Large intestine (tissue), 12 donors: ENCODE data around the gene CLIC3. TPM values are rescaled to one million over a fixed set of nuclear protein-coding genes. Genes with fewer than 3 reads are reported as not detected.

ENCODE experiments used
- DNase-seq, 2 donors: peaks; one replicate each; pipeline versions ENCODE4 v3.0.0 to v3.0.0-alpha.2; 2013
- H3K27ac ChIP-seq: one replicate; pipeline ENCODE4 v1.5.1; 2013; ENCODE audit warnings: low read length
- H3K27me3 ChIP-seq: 2 replicates; pipeline ENCODE4 v1.6.1; 2013; ENCODE audit warnings: low read length; ENCODE audit not compliant: control insufficient read depth, insufficient read depth
- H3K36me3 ChIP-seq: 2 replicates; pipeline ENCODE4 v1.6.1; 2013; ENCODE audit warnings: low read length; ENCODE audit not compliant: control insufficient read depth, insufficient read depth
- H3K4me1 ChIP-seq: one replicate; pipeline ENCODE4 v1.6.1; 2013; ENCODE audit warnings: low read length; ENCODE audit not compliant: control insufficient read depth, insufficient read depth
- H3K4me3 ChIP-seq: one replicate; pipeline ENCODE4 v1.5.1; 2013; ENCODE audit warnings: low read length
- H3K9me3 ChIP-seq: one replicate; pipeline ENCODE4 v1.6.1; 2013; ENCODE audit warnings: mild to moderate bottlenecking, low read depth, low read length, moderate library complexity; ENCODE audit not compliant: control insufficient read depth
- WGBS: methylation state at CpG from one replicate; pipeline ENCODE4 v1.1.5; 2013; ENCODE audit warnings: low lambda C conversion rate; ENCODE audit not compliant: insufficient coverage; 5-methylcytosine and 5-hydroxymethylcytosine counted together
- long read RNA-seq, 11 donors: transcript quantifications; one replicate each; lab custom pipeline, GENCODE V29; 2026
- polyA plus RNA-seq: library from polyadenylated mRNA; unstranded; fragments of 120-200 nt; gene quantifications from one replicate; pipeline ENCODE4 v1.2.1, GENCODE V29; 2013

Gene CLIC3
- 3.6 TPM for polyA plus RNA-seq
- long read RNA-seq, donor 1, result 0 reads
- long read RNA-seq, donor 2, partial matches to known transcripts, result 0 of 3 reads
- long read RNA-seq, donor 2, other reads (novel, unspliced or antisense), result 0 of 3 reads
- long read RNA-seq, donor 3, result 0 reads
- long read RNA-seq, donor 4, result 0 reads
- long read RNA-seq, donor 5, partial matches to known transcripts, result 0 of 3 reads
- long read RNA-seq, donor 5, other reads (novel, unspliced or antisense), result 0 of 3 reads
- long read RNA-seq, donor 6, transcript CLIC3-203 (6 exons, 1,017 nt), result major isoform, 7 of 7 reads
- long read RNA-seq, donor 6, partial matches to known transcripts, result 0 of 7 reads
- long read RNA-seq, donor 6, other reads (novel, unspliced or antisense), result 0 of 7 reads
- long read RNA-seq, donor 7, partial matches to known transcripts, result 0 of 3 reads
- long read RNA-seq, donor 7, other reads (novel, unspliced or antisense), result 0 of 3 reads
- long read RNA-seq, donor 8, result 0 reads
- long read RNA-seq, donor 9, result 0 reads
- long read RNA-seq, donor 10, partial matches to known transcripts, result 0 of 1 reads
- long read RNA-seq, donor 10, other reads (novel, unspliced or antisense), result 0 of 1 reads
- long read RNA-seq, donor 11, partial matches to known transcripts, result 0 of 2 reads
- long read RNA-seq, donor 11, other reads (novel, unspliced or antisense), result 0 of 2 reads

DNA sequence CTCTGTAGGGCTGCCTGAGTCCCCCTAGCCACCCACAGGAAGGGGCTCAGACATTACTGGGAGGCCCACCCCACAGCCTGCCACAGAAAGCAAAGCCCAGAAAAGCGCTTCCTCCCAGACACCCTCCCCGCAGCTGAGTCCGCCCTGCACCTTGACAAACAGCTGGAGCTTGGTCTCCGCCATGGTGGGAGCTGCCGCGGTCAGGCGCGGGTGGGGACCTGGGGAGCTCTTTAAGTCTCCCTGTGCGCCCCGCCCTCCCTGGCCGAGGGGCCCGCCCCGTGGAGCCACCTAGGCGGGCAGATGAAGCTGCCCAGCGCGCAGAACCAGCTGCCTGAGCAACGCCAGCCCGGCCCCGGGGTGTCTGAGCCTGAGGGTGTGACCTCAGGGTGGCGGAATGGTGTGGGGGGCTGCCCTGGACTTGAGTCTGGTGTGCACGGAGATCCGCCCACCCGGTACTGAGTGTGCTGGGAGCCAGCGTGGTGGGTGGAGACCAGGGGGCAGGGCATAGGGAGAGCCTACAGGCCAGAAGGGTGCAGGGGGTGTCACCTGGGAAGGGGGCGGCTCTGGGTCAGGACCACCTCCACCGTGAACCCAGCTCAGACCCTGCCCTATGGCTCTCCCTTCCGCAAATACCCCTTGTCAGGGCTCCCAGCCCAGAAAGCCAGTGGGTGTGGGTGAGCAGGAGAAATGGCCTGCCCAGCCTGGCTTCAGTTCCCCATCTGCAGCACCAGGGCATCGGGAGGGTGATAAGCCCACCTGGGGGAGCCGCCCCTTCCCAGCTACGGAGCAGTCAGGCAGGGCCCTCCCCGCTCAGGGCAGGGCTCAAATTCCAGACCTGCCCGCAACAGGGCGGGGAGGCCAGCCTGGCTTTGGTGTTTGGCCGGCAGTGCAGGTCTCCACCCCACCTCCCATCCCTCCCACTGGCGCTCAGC, at the start of gene CLIC3:
TSS of gene CLIC3 (minus strand) at position 208 of the 932 bp plus-strand sequence. CDS start at position 183, 25 bp downstream.
- peak in 1 of 2 donors; percentile 50 for DNase-seq
- peak within 1 kb of the TSS; percentile 7 for H3K4me3 ChIP-seq
- peaks cover 6% of the 10 kb centered on the region for H3K36me3 ChIP-seq
- H3K27me3 ChIP-seq, result peaks cover 44% of the 10 kb centered on the region
- peaks cover 36% of the 10 kb centered on the region for H3K4me1 ChIP-seq
- H3K9me3 ChIP-seq, result peaks cover 13% of the 10 kb centered on the region
- no CpG with 5 or more reads among the region's 35 CpGs for WGBS
- H3K27ac ChIP-seq, result no peak within 1 kb of the TSS

DNA sequence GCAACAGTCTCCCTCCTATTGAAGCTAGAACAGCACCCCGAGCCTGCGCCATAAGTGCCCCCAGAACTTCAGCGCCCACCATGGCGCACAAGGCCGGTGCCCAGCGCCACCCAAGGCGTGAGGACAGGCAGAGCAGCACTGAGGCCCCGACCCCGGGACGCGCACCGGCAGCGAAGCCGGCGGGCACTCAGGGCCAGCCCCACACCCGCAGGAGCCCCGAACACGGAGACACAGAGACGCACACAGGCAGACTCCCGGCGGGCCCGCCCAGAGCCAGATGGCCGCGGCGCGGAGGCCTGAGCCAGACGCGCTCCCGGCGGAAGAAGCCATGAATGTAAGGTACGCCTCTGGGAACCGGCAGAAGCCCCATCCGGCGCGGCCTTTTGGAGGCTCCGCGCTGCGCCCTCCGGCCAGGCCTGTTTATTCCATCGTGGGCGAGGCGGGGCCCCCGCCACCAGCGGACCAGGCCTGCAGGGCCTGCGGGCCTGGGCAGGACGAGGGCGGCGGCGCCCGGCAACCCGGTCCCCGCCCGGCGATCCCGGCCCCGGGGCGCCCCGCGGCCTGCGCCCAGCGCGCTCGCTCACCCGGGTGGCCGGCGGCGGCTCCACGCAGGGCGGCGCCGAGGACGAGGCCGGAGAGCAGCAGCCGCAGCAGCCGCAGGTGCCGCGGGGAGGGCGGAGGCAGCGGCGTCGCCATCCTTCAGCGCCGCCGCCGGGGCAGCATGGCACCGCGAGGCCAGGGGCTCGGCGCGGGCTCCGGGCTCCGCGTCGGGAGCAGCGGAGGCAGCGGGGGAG, 49.1 kb upstream of the CLIC3 start:
- no peaks in the 10 kb centered on the region for H3K36me3 ChIP-seq
- no peak overlapping the region for H3K27ac ChIP-seq
- H3K4me1 ChIP-seq, result peaks cover 23% of the 10 kb centered on the region
- no CpG with 5 or more reads among the region's 96 CpGs for WGBS
- DNase-seq, result peak in 1 of 2 donors; percentile 50
- H3K4me3 ChIP-seq, result peak overlapping the region; percentile 28
- H3K27me3 ChIP-seq, result peaks cover 68% of the 10 kb centered on the region
- peaks cover 10% of the 10 kb centered on the region for H3K9me3 ChIP-seq

DNA sequence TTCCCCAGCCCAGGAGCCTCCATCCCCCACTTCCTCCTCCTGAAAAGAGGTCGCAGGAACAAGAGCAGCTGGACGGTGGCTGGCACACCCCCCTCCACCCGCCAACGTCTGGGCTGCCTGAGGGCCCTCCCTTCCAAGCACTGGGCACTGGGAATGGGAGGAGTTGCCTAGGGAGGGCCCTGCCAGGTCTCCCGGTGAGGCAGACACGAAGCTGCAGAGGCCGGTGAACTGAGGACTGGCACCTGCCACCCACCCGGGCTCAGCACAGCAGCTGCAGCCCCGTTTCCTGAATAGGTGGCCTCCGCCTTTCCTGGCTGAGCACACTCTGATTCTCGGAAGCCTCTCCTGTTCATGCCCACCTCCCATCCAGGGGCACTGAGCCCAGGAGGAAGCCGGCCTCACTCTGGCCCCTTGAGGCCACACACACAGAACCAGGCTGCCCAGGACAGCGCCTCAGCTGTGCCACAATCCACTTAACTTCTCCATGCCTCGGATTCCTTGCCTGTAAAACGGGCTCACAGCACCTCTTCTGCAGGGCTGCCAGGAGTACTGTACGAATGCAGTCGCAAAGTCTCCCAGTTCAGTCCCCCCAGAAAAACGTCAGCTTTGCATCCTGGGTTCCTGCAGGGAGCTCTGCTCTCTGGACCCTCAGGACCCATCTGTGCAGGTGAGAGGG, 48.3 kb upstream of the CLIC3 start:
- Histone ChIP-seq H3K27me3 (peaks cover 59% of the 10 kb centered on the region), H3K9me3 (peaks cover 12% of the 10 kb centered on the region), H3K4me1 (peaks cover 23% of the 10 kb centered on the region), H3K4me3 (peak overlapping the region; percentile 28), H3K27ac (no peak overlapping the region), H3K36me3 (no peaks in the 10 kb centered on the region)
- no CpG with 5 or more reads among the region's 18 CpGs for WGBS
- no peak for DNase-seq

DNA sequence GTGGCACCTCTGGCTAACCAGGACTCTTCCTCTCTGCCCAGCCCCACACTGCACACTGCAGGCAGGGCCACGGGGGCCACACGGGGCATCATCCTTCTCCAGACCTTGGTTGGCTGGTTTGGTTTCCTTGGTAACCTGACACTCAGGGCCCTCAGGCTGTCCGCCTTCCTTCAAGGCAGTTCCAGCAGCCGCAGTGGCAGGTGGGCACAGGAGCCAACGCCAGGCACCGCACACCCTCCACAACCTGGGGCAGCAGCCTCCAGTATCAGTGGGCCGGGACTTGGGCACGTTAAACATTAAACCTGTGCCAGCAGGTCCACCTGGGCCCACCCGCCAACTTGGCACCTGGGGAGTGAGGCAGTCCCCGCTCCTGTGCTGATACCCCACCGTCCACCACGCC, 47.7 kb upstream of the CLIC3 start:
- H3K27ac ChIP-seq, result no peak overlapping the region
- peaks cover 10% of the 10 kb centered on the region for H3K9me3 ChIP-seq
- H3K4me3 ChIP-seq, result no peak overlapping the region
- no CpG with 5 or more reads among the region's 12 CpGs for WGBS
- peaks cover 23% of the 10 kb centered on the region for H3K4me1 ChIP-seq
- DNase-seq, result no peak
- peaks cover 53% of the 10 kb centered on the region for H3K27me3 ChIP-seq
- no peaks in the 10 kb centered on the region for H3K36me3 ChIP-seq

GRCh38 chr9:137042751-137043727, 46.7 kb upstream of the CLIC3 start:
- H3K9me3 ChIP-seq, result peaks cover 9% of the 10 kb centered on the region
- no peaks in the 10 kb centered on the region for H3K36me3 ChIP-seq
- no CpG with 5 or more reads among the region's 36 CpGs for WGBS
- H3K4me3 ChIP-seq, result no peak overlapping the region
- DNase-seq, result no peak
- no peak overlapping the region for H3K27ac ChIP-seq
- H3K4me1 ChIP-seq, result peaks cover 23% of the 10 kb centered on the region
- H3K27me3 ChIP-seq, result peaks cover 45% of the 10 kb centered on the region

GRCh38 chr9:137041124-137041523, 44.8 kb upstream of the CLIC3 start:
- no peak for DNase-seq
- Histone ChIP-seq H3K27ac (no peak overlapping the region), H3K9me3 (peaks cover 5% of the 10 kb centered on the region), H3K4me1 (peaks cover 19% of the 10 kb centered on the region), H3K36me3 (no peaks in the 10 kb centered on the region), H3K27me3 (peaks cover 28% of the 10 kb centered on the region), H3K4me3 (no peak overlapping the region)
- no CpG with 5 or more reads among the region's 16 CpGs for WGBS

DNA sequence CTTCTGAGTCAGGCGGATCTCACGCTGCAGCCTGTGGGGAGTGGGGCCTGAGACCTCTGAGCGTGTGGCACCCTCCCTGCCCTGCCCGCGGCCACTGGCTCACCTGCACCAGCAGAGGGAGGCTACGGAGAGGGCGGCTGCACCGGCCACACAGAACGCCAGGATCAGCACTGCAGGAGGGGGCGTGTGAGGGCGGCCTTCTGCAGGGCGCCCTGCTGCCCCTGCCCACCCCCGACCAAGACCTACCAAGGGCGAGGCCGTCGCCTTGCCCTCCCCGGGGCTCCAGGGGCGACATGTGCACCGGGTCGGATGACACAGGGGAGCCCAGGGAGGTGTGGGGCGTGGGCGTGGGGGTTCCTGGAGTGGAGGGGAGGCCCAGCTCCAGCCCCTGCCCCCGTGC, 44.2 kb upstream of the CLIC3 start:
- Histone ChIP-seq H3K4me3 (no peak overlapping the region), H3K9me3 (peaks cover 4% of the 10 kb centered on the region), H3K27ac (no peak overlapping the region), H3K4me1 (peaks cover 19% of the 10 kb centered on the region), H3K36me3 (no peaks in the 10 kb centered on the region), H3K27me3 (peaks cover 25% of the 10 kb centered on the region)
- WGBS, result no CpG with 5 or more reads among the region's 23 CpGs
- DNase-seq, result no peak

DNA sequence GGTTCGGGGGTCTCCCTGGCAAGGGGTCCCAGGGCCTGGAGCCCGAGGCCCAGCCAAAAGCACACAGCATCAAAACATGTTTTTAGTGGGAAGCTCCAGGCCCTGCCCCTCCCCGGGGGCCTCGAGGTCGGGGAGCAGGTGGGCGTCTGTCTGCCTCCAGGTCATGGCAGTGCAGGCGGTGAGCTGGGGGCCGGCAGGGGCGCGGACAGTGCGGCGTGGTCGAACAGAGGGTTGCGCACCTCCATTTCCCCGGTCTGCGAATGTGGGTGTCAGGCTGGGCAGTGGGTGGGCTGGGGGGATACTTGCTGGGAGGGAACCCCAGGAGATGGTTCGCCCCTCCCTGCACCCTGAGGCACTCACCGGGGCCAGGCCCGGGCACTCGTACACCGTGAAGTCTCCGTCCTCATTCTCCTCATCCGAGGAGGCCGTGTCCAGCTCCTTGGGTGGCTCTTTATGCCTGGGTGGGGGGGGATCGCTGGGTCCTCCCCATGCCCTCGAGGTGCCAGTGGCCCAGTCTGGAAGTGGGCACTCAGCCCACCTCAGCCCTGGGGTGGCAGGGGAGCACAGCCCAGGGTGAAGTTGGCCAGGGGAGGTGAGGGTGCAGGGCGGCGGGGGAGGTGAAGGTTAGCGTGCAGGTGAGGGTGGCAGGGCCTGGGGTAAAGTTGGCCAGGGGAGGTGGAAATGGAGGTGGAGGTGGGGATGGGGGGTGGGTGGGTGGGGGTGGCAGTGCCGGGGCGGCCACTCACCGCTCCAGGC, 43.4 kb upstream of the CLIC3 start:
- Histone ChIP-seq H3K4me1 (peaks cover 18% of the 10 kb centered on the region), H3K27me3 (peaks cover 17% of the 10 kb centered on the region), H3K4me3 (no peak overlapping the region), H3K27ac (no peak overlapping the region), H3K9me3 (peaks cover 4% of the 10 kb centered on the region), H3K36me3 (no peaks in the 10 kb centered on the region)
- WGBS, result no CpG with 5 or more reads among the region's 32 CpGs
- DNase-seq, result no peak
